Hepatocyte (in vitro differentiated cells): ENCODE measurements around the gene ASZ1.

Source experiments
- EZH2 ChIP-seq: fragments of 200-600 bp; sonication (generic); IDR thresholded peaks from 2 replicates; pipeline ENCODE4 v1.6.1; 2016; ENCODE audit warnings: antibody characterized with exemption, mild to moderate bottlenecking, borderline replicate concordance
- TF ChIP-seq, protein P1 (sequence below): fragments of 200-600 bp; sonication (generic); IDR thresholded peaks from 2 replicates; pipeline ENCODE4 v1.5.1; 2016; ENCODE audit warnings: antibody characterized with exemption, mild to moderate bottlenecking; ENCODE audit not compliant: poor library complexity

GRCh38 chr7:117332031-117332430 lies 95.3 kb downstream of the ASZ1 start:
- TF ChIP-seq, protein P1, sequence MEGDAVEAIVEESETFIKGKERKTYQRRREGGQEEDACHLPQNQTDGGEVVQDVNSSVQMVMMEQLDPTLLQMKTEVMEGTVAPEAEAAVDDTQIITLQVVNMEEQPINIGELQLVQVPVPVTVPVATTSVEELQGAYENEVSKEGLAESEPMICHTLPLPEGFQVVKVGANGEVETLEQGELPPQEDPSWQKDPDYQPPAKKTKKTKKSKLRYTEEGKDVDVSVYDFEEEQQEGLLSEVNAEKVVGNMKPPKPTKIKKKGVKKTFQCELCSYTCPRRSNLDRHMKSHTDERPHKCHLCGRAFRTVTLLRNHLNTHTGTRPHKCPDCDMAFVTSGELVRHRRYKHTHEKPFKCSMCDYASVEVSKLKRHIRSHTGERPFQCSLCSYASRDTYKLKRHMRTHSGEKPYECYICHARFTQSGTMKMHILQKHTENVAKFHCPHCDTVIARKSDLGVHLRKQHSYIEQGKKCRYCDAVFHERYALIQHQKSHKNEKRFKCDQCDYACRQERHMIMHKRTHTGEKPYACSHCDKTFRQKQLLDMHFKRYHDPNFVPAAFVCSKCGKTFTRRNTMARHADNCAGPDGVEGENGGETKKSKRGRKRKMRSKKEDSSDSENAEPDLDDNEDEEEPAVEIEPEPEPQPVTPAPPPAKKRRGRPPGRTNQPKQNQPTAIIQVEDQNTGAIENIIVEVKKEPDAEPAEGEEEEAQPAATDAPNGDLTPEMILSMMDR: no peak
- TF ChIP-seq EZH2: no peak
